HS-27A (cell line): ENCODE measurements around the gene SMG7.

ENCODE experiments used
- DNase-seq: peaks from one replicate; pipeline ENCODE4 v3.0.0-alpha.2; 2012; ENCODE audit warnings: low read depth, missing footprints

Gene SMG7

DNA sequence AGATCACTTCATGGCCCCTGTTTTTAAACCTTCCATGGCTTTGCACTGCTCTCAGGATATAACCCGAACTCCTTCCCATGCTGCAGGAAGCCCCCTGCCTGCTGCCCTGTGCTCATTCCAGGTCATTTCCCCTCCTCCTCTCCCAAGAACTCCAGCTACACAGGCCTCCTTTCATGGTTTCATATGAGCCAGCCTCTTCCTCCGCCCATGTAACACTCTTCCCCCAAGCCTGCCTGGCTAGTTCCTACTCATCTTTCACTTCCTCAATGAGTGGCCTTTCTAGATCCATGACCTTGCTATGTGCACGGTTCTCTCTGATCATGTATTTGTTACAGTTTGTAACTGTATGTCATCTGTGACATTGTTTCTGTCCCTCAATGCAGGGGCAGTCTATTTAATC is 121.1 kb downstream of the SMG7 start:
- no peak for DNase-seq

DNA sequence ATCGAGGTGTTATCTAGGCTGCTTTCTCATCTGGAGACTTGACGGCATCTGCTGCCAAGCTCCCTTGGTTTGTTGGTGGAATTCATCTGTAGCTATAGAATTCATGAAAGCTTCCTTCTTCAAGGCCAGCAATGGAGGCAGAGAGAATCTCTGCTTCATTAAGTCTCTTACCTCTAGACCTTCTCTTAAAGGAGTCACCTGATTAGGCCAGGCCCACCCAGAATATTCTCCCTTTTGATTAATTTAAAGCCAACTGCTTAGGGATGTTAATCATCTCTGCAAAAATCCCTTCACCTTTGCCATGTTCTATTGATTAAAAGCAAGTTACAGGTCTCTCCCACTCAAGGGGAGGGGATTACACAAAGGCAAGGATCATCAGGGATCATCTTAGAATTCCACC is 123.2 kb downstream of the SMG7 start:
- no peak for DNase-seq

DNA sequence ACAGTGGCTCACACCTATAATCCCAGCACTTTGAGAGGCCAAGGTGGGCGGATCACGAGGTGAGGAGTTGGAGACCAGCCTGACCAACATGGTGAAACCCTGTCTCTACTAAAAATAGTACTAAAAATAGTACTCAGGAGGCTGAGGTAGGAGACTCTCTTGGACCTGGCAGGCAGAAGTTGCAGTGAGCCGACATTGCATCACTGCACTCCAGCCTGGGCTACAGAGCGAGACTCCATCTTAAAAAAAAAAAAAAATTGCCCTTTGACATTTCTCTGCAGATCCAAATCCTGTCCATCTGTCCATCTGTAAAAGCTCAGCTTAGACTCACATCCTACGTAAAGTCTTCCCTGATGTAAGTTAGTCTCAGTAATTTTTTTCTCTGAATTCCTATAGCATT is 124.2 kb downstream of the SMG7 start:
- no peak for DNase-seq

DNA sequence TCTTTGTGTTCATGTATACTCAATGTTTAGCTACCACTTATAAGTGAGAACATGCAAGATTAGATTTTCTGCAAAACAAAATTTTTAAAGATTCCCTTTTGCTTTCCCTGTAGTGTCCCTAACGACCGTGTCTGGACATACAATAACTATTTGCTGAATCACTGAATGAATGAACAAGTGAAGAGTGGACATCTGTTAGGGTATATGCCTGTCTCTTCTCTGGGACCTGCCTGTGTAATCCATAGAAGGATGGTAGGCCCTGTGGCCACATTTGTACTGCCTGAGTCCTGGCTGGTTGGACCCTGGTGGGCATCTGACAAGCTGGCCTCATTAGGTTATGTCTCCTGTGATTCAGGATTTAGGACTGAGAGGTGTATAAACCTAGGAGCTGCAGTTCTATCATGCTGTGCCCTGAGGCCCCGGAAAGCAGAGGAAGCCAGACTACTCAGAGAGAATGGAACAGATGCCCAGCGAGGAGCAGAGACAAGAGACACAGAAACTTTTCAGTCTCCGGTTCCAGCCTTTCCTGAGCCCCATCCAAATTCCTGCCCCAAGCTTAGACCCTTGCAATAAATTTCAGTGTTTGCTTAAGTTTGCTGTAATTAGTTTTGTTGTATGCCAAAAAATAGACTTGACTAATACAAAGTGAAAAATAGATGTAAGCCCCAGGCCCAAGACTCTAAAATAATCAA is 125.5 kb downstream of the SMG7 start:
- no peak for DNase-seq

DNA sequence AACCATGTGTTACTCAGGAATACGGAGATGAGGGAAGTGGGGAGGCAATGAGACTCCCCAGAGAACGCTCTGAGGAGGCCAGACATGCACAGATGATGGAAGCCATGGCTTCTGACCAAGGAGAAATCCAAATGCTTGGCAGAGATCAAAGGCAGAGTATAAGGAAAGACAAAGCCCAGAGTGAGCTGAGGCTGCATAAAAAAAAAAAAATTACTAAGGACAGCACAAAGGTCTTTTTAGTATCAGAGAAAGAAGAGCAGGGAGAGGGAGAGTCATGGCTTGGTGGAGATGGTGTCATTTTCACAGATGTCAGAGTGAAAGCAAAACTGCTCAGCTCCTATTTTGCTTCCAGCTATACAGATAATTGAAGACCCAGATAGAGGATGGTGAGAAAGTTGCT is 126.1 kb downstream of the SMG7 start:
- no peak for DNase-seq

DNA sequence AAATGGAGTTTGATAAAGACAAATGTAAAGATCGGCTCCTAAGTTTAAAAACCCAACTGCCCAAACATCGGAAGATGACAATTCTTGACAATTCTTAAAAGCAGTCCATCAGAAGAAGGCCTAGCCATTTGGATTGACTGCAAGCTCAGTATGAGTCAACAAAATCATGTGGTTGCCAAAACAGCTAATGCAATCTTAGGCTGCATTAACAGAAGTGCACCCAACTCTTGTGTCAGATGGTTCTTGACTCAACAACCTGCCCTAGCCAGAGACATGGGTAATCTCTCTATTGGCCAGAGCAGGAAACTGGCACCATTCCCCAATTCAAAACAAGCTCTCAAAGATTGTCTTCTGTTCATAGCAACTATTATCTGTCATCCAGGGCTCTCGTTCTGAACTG is 127.8 kb downstream of the SMG7 start:
- DNase-seq = no peak

DNA sequence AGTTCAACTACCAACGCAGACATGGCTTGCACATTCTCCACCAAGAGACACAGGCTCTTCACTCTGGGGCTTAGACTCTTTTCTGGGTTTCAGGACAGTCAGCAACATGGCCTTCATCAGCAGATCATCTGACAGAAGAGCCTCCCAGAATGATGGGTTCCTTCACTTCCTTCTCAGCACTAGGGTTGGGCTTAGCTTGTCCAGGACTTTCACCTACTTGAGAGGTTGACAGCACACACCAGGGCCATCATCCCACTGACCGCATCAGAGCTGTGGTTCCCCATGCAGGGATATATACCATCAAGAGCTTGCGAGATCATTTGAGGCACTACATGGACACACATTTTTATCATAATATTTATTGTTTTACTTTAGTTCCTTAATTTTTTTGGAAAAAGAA is 128.3 kb downstream of the SMG7 start:
- no peak for DNase-seq

DNA sequence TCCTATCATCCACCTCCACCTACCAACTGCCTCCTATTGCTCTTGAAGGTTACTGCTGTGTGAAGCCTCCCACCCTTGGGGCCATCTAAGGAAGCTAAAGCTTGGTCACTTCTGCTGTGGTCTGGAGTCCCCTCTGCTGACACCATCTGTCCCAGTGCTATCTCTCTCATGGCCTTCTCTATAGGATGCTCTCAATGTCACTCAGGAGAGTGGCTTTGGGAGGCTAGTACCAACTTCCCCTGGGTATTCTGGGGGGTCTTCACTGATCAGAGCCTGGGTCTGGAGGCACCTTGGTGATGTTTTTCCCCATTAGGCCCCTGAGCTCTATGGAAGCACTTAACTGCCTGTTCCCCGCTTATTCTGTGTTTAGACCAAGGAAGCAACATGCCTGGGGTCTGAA is 130.2 kb downstream of the SMG7 start:
- DNase-seq = no peak
